K562 (cell line): Measurements from ENCODE around the gene ZNF319. TPM values are rescaled to one million over a fixed set of nuclear protein-coding genes. Genes with fewer than 3 reads are reported as not detected.

Experiments
- AFF4 ChIP-seq: sonication (generic); formaldehyde crosslinking; IDR thresholded peaks from 2 replicates; pipeline ENCODE4 v1.8.0; 2023; ENCODE audit warnings: mild to moderate bottlenecking, missing genetic modification reagents
- CBX8 ChIP-seq: fragments of 200-600 bp; sonication (generic); IDR thresholded peaks from 2 replicates; pipeline ENCODE4 v1.6.1; 2012; ENCODE audit warnings: borderline replicate concordance, mixed run types, low read depth, mild to moderate bottlenecking, moderate library complexity, mixed read lengths, low read length, control low read depth, inconsistent platforms; ENCODE audit not compliant: poor library complexity, severe bottlenecking; ENCODE audit errors: extremely low read depth
- CHD1 ChIP-seq: fragments of 200-600 bp; sonication (generic); IDR thresholded peaks from one replicate; pipeline ENCODE4 v1.6.1; 2012; ENCODE audit warnings: mild to moderate bottlenecking, moderate library complexity, low read length, inconsistent platforms
- TCFL5 ChIP-seq: fragments of 250-450 bp; sonication (Bioruptor Pico); conservative IDR thresholded peaks from 2 replicates; pipeline ENCODE4 v1.6.1; 2021; ENCODE audit warnings: mild to moderate bottlenecking, moderate library complexity, matching md5 sums
- ZBTB33 ChIP-seq: sonication (generic); formaldehyde crosslinking; IDR thresholded peaks from 2 replicates; pipeline ENCODE4 v1.8.1; 2023; ENCODE audit warnings: mild to moderate bottlenecking, missing genetic modification reagents
- ZNF121 ChIP-seq: sonication (generic); formaldehyde crosslinking; conservative IDR thresholded peaks from 2 replicates; pipeline ENCODE4 v1.8.0; 2022; ENCODE audit warnings: missing genetic modification reagents
- ZNF76 ChIP-seq: fragments of 250-450 bp; sonication (Bioruptor Pico); IDR thresholded peaks from 2 replicates; pipeline ENCODE4 v1.4.0; 2020; ENCODE audit warnings: mild to moderate bottlenecking, moderate library complexity, borderline replicate concordance
- polyA plus RNA-seq, 8 experiments: library from polyadenylated mRNA; depleted of rRNA in 4 of 8; stranded (reverse) in 5 of 8; unstranded in 3 of 8; fragments of >200 nt; fragmentation: Nextera tagmentation in 2 of 8; fragmentation: Illumina TruSeq in 1 of 8; extraction: Ambion mirVana in 2 of 8; extraction: Trizol in 1 of 8; gene quantifications; 2 replicates each; pipeline versions ENCODE4 v1.2.1 to v1.2.3, GENCODE V29; 2011 to 2014; ENCODE audit warnings: inconsistent platforms in 1 of 8, missing spikeins in 1 of 8
- total RNA-seq, 7 experiments: library from RNA; depleted of rRNA in 6 of 7; stranded (reverse); fragments of >200 nt in 6 of 7; fragmentation: Illumina TruSeq in 2 of 7; extraction: Trizol in 2 of 7; gene quantifications; 2 replicates each; pipeline versions ENCODE4 v1.2.1 to v1.2.3, GENCODE V29; 2011 to 2021; ENCODE audit warnings: low replicate concordance in 1 of 7

ZNF319 gene
- total and polyA plus RNA-seq, 9 of the 15 experiments (the other 6 are each of a cell fraction or from before 2014, with no cell fraction given): 0.20 to 5.7 (median 1.4) TPM

GRCh38 chr16:57996406-57997175 lies 3.9 kb downstream of the ZNF319 start (continued):
- TF ChIP-seq ZBTB33 (CRISPR knock-in tag) (peak; percentile 74), ZNF76 (CRISPR knock-in tag) (no peak), CHD1 (no peak), CBX8 (no peak), AFF4 (no peak), ZNF121 (CRISPR knock-in tag) (no peak), TCFL5 (CRISPR knock-in tag) (no peak)
